ENCODE data around the gene KLHL21.
A peak's percentile ranks its signal among the peaks of the same experiment; 100 is the strongest.

KLHL21 gene

GRCh38 chr1:6588893-6589520 is 13.7 kb downstream of the KLHL21 start:
- Histone ChIP-seq H3K4me3 (ENCODE audit: insufficient read depth, low read length, poor library complexity, severe bottlenecking) (no peak overlapping the region), H3F3A (ENCODE audit: insufficient read depth) (no peaks in the 10 kb centered on the region), H3K4me2 (ENCODE audit: low read depth, low read length, poor library complexity, severe bottlenecking) (no peak overlapping the region), H3K9me2 (replicated peaks; ENCODE audit: insufficient read depth, low read length) (no peaks in the 10 kb centered on the region), H3K9ac (ENCODE audit: low read length) (no peak overlapping the region), H3K79me2 (ENCODE audit: insufficient read depth, low read length) (no peaks in the 10 kb centered on the region), H4K20me1 (ENCODE audit: low read depth, low read length) (no peaks in the 10 kb centered on the region), H2AFZ (ENCODE audit: low read depth, low read length, severe bottlenecking) (no peak overlapping the region), H3K36me3 (ENCODE audit: low read length) (no peaks in the 10 kb centered on the region), H3K9me3 (ENCODE audit: insufficient read depth, low read length) (no peaks in the 10 kb centered on the region), H3K27ac (ENCODE audit: low read depth, low read length) (no peak overlapping the region), H3K27me3 (ENCODE audit: low read length) (no peaks in the 10 kb centered on the region)
- TF ChIP-seq, protein P1, sequence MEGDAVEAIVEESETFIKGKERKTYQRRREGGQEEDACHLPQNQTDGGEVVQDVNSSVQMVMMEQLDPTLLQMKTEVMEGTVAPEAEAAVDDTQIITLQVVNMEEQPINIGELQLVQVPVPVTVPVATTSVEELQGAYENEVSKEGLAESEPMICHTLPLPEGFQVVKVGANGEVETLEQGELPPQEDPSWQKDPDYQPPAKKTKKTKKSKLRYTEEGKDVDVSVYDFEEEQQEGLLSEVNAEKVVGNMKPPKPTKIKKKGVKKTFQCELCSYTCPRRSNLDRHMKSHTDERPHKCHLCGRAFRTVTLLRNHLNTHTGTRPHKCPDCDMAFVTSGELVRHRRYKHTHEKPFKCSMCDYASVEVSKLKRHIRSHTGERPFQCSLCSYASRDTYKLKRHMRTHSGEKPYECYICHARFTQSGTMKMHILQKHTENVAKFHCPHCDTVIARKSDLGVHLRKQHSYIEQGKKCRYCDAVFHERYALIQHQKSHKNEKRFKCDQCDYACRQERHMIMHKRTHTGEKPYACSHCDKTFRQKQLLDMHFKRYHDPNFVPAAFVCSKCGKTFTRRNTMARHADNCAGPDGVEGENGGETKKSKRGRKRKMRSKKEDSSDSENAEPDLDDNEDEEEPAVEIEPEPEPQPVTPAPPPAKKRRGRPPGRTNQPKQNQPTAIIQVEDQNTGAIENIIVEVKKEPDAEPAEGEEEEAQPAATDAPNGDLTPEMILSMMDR (IDR thresholded peaks at IDR 0.05; ENCODE audit: insufficient read depth, low read length, poor library complexity, severe bottlenecking) = no peak
- no peak for TF ChIP-seq EZH2phosphoT487 (conservative IDR thresholded peaks at IDR 0.05; ENCODE audit: low read length)

GRCh38 chr1:6588128-6588892 is 14.4 kb downstream of the KLHL21 start:
- Histone ChIP-seq H3K9me2 (replicated peaks; ENCODE audit: insufficient read depth, low read length) (no peaks in the 10 kb centered on the region), H4K20me1 (ENCODE audit: low read depth, low read length) (no peaks in the 10 kb centered on the region)

DNA sequence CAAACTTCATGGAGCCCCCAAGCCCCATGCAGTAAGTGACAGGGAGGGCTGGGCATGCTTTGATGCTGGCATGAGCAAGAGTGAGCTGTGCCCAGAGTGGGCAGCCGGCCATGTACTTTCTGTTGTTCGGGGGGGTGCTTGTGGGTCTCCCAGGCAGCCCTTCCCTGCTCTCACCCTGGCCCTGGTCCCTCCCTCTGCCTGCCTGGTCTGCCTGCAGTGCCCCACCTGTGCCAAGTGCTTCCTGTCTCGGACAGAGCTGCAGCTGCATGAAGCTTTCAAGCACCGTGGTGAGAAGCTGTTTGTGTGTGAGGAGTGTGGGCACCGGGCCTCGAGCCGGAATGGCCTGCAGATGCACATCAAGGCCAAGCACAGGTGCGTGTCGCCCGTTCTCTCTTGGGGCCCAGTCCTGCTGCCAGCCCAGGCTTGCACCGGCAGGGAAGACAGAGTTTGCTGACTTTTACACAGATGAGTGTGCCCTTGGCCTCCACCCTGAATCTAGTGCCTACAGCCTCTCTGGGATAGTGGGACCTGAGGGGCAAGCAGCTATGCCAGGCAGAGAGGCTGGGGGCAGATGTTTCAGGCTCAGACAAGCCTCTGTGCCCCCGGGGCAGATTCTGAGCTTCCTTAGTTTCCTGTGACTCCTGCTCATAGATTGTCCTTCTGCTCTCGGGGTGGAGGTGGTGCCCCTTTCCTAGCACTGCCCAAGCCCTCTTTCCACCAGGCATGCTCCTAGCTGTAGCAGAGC is 15.2 kb downstream of the KLHL21 start:
- H3K79me2 ChIP-seq (ENCODE audit: insufficient read depth, low read length) = no peaks in the 10 kb centered on the region
- no peaks in the 10 kb centered on the region for H3F3A ChIP-seq (ENCODE audit: insufficient read depth)
- H3K36me3 ChIP-seq (ENCODE audit: low read length) = no peaks in the 10 kb centered on the region
- no peak overlapping the region for H2AFZ ChIP-seq (ENCODE audit: low read depth, low read length, severe bottlenecking)
- no peaks in the 10 kb centered on the region for H4K20me1 ChIP-seq (ENCODE audit: low read depth, low read length)
- no peak overlapping the region for H3K4me3 ChIP-seq (ENCODE audit: insufficient read depth, low read length, poor library complexity, severe bottlenecking)
- no peaks in the 10 kb centered on the region for H3K27me3 ChIP-seq (ENCODE audit: low read length)
- no peaks in the 10 kb centered on the region for H3K9me2 ChIP-seq (replicated peaks; ENCODE audit: insufficient read depth, low read length)
- no peak overlapping the region for H3K4me2 ChIP-seq (ENCODE audit: low read depth, low read length, poor library complexity, severe bottlenecking)
- TF ChIP-seq EZH2phosphoT487 (conservative IDR thresholded peaks at IDR 0.05; ENCODE audit: low read length) = no peak
- TF ChIP-seq, protein P1 (IDR thresholded peaks at IDR 0.05; ENCODE audit: insufficient read depth, low read length, poor library complexity, severe bottlenecking) = no peak
- H3K9me3 ChIP-seq (ENCODE audit: insufficient read depth, low read length) = no peaks in the 10 kb centered on the region
- H3K9ac ChIP-seq (ENCODE audit: low read length) = no peak overlapping the region
- peak overlapping the region; percentile 22; the same call in 1 of the 2 replicates for H3K27ac ChIP-seq (ENCODE audit: low read depth, low read length)

More at GRCh38 chr1:6588128-6588892, 14.4 kb downstream of the KLHL21 start:
- no peak overlapping the region for H3K9ac ChIP-seq (ENCODE audit: low read length)
- H3K79me2 ChIP-seq (ENCODE audit: insufficient read depth, low read length) = no peaks in the 10 kb centered on the region
- TF ChIP-seq, protein P1 (IDR thresholded peaks at IDR 0.05; ENCODE audit: insufficient read depth, low read length, poor library complexity, severe bottlenecking) = no peak
- TF ChIP-seq EZH2phosphoT487 (conservative IDR thresholded peaks at IDR 0.05; ENCODE audit: low read length) = no peak
- no peak overlapping the region for H3K27ac ChIP-seq (ENCODE audit: low read depth, low read length)
- no peak overlapping the region for H3K4me2 ChIP-seq (ENCODE audit: low read depth, low read length, poor library complexity, severe bottlenecking)
- no peaks in the 10 kb centered on the region for H3K9me3 ChIP-seq (ENCODE audit: insufficient read depth, low read length)
- H3K36me3 ChIP-seq (ENCODE audit: low read length) = no peaks in the 10 kb centered on the region
- H3F3A ChIP-seq (ENCODE audit: insufficient read depth) = no peaks in the 10 kb centered on the region
- H2AFZ ChIP-seq (ENCODE audit: low read depth, low read length, severe bottlenecking) = no peak overlapping the region
- no peaks in the 10 kb centered on the region for H3K27me3 ChIP-seq (ENCODE audit: low read length)
- no peak overlapping the region for H3K4me3 ChIP-seq (ENCODE audit: insufficient read depth, low read length, poor library complexity, severe bottlenecking)
